Measurements from ENCODE around the gene CST11. TPM values are rescaled to one million over a fixed set of nuclear protein-coding genes. Genes with fewer than 3 reads are reported as not detected.
A peak's percentile ranks its signal among the peaks of the same experiment; 100 is the strongest.

The CST11 gene
- total and polyA plus RNA-seq, 4 donors = not detected

DNA sequence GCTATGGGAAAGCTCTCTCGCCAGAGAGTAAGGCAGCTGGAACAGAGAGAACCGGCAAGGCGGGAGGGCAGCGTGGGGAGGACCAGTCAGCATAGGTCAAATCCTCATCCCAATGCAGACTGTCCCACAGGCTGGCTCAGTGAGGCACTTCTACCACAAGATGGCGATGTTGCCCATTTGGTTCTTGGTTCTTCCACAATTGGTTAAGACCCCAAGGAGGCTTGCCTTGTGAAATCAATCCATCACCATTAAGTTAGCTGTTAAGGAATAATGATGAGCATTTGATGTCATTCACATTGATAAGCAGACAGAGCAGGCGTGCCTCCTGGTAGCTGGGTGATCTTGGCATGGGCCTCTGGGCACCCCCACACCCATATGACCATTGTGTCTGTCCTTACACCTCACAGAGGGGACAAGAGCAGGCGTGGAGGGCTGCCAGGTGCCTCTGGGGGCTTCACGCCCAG lies 10.8 kb downstream of the CST11 start:
- Histone ChIP-seq H3K4me1 (ENCODE audit: control insufficient read depth in 4 of 4, insufficient read depth in 4 of 4, low read length in 3 of 4) (peaks cover 0 to under 1% (median under 1%) of the 10 kb centered on the region in 4 donors), H3K27me3 (ENCODE audit: control insufficient read depth in 4 of 4, insufficient read depth in 4 of 4, low read length in 3 of 4) (no peaks in the 10 kb centered on the region), H3K27ac (ENCODE audit: low read depth in 1 of 2, low read length in 2 of 2) (no peak overlapping the region), H3K4me3 (ENCODE audit: low read depth in 1 of 3, low read length in 3 of 3) (no peak overlapping the region), H3K9me3 (ENCODE audit: control insufficient read depth in 4 of 4, low read length in 3 of 4) (no peaks in the 10 kb centered on the region), H3K9ac (ENCODE audit: low read depth in 1 of 2, low read length in 2 of 2) (no peak overlapping the region), H3K36me3 (ENCODE audit: control insufficient read depth in 4 of 4, insufficient read depth in 3 of 4, low read depth in 1 of 4, low read length in 3 of 4) (no peaks in the 10 kb centered on the region)
- TF ChIP-seq, protein P1, sequence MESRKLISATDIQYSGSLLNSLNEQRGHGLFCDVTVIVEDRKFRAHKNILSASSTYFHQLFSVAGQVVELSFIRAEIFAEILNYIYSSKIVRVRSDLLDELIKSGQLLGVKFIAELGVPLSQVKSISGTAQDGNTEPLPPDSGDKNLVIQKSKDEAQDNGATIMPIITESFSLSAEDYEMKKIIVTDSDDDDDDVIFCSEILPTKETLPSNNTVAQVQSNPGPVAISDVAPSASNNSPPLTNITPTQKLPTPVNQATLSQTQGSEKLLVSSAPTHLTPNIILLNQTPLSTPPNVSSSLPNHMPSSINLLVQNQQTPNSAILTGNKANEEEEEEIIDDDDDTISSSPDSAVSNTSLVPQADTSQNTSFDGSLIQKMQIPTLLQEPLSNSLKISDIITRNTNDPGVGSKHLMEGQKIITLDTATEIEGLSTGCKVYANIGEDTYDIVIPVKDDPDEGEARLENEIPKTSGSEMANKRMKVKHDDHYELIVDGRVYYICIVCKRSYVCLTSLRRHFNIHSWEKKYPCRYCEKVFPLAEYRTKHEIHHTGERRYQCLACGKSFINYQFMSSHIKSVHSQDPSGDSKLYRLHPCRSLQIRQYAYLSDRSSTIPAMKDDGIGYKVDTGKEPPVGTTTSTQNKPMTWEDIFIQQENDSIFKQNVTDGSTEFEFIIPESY (IDR thresholded peaks at IDR 0.05) = no peak
- TF ChIP-seq, protein P2, sequence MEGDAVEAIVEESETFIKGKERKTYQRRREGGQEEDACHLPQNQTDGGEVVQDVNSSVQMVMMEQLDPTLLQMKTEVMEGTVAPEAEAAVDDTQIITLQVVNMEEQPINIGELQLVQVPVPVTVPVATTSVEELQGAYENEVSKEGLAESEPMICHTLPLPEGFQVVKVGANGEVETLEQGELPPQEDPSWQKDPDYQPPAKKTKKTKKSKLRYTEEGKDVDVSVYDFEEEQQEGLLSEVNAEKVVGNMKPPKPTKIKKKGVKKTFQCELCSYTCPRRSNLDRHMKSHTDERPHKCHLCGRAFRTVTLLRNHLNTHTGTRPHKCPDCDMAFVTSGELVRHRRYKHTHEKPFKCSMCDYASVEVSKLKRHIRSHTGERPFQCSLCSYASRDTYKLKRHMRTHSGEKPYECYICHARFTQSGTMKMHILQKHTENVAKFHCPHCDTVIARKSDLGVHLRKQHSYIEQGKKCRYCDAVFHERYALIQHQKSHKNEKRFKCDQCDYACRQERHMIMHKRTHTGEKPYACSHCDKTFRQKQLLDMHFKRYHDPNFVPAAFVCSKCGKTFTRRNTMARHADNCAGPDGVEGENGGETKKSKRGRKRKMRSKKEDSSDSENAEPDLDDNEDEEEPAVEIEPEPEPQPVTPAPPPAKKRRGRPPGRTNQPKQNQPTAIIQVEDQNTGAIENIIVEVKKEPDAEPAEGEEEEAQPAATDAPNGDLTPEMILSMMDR (IDR thresholded peaks at IDR 0.05; ENCODE audit: low read depth, low read length, missing input control) = peak; percentile 87
- TF ChIP-seq RAD21 (IDR thresholded peaks at IDR 0.05) = peak; percentile 77 to 84
- WGBS = 15% methylated on average over 8 of the region's 8 CpGs
- peak; percentile 60 for DNase-seq (ENCODE audit: low spot score)

DNA sequence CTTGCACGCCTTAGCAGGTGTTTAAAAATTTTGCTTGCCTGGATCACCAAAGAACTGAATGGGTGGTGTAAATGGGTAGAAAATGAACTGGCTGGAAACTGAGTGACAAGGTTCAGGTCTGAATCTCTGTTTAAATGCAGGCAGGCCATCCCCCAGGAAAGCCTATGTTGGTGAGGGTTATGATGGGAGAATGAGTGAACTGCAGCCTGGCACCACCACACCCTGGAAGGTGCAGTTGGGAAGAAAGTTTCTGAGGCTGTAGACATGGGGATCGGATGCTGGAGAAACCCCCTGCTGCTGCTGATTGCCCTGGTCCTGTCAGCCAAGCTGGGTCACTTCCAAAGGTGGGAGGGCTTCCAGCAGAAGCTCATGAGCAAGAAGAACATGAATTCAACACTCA lies 12.7 kb downstream of the CST11 start:
- H3K27ac ChIP-seq (ENCODE audit: low read depth in 1 of 2, low read length in 2 of 2) = no peak overlapping the region
- WGBS = 91% methylated on average over 2 of the region's 2 CpGs
- no peak for DNase-seq (ENCODE audit: low spot score)
- no peaks in the 10 kb centered on the region for H3K9me3 ChIP-seq (ENCODE audit: control insufficient read depth in 4 of 4, low read length in 3 of 4)
- TF ChIP-seq NR2F2 (IDR thresholded peaks at IDR 0.05) (no peak), TAF1 (conservative IDR thresholded peaks at IDR 0.05) (no peak), YY1 (IDR thresholded peaks at IDR 0.05) (no peak), SP1 (IDR thresholded peaks at IDR 0.05) (no peak)
- no peaks in the 10 kb centered on the region for H3K36me3 ChIP-seq (ENCODE audit: control insufficient read depth in 4 of 4, insufficient read depth in 3 of 4, low read depth in 1 of 4, low read length in 3 of 4)
- no peak overlapping the region for H3K9ac ChIP-seq (ENCODE audit: low read depth in 1 of 2, low read length in 2 of 2)
- H3K4me3 ChIP-seq (ENCODE audit: low read depth in 1 of 3, low read length in 3 of 3) = no peak overlapping the region
- H3K27me3 ChIP-seq (ENCODE audit: control insufficient read depth in 4 of 4, insufficient read depth in 4 of 4, low read length in 3 of 4) = no peaks in the 10 kb centered on the region
- peaks cover 3 to 16% (median 13%) of the 10 kb centered on the region in 4 donors for H3K4me1 ChIP-seq (ENCODE audit: control insufficient read depth in 4 of 4, insufficient read depth in 4 of 4, low read length in 3 of 4)

DNA sequence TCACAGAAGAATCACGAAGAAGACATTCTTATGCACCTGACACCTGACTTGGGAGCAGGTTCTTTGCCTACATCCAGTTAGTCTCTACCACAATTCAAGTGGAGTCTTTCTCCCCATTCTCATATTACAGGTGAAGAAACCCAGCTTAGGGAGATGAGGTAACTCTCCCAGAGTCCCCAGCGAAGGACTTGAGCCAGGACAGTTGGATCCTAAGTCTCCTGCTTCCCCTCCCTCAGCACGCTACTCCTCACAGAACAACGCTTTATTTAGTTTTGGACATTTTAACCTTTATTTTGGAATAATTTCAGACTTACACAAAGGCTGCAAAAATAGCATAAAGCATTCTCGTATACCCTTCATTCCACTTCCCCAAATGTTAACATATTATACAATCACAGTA lies 14.0 kb downstream of the CST11 start:
- Histone ChIP-seq H3K9me3 (ENCODE audit: control insufficient read depth in 4 of 4, low read length in 3 of 4) (no peaks in the 10 kb centered on the region), H3K36me3 (ENCODE audit: control insufficient read depth in 4 of 4, insufficient read depth in 3 of 4, low read depth in 1 of 4, low read length in 3 of 4) (no peaks in the 10 kb centered on the region), H3K27me3 (ENCODE audit: control insufficient read depth in 4 of 4, insufficient read depth in 4 of 4, low read length in 3 of 4) (no peaks in the 10 kb centered on the region), H3K9ac (ENCODE audit: low read depth in 1 of 2, low read length in 2 of 2) (no peak overlapping the region), H3K27ac (ENCODE audit: low read depth in 1 of 2, low read length in 2 of 2) (no peak overlapping the region), H3K4me3 (ENCODE audit: low read depth in 1 of 3, low read length in 3 of 3) (no peak overlapping the region), H3K4me1 (ENCODE audit: control insufficient read depth in 4 of 4, insufficient read depth in 4 of 4, low read length in 3 of 4) (peaks cover 3 to 16% (median 13%) of the 10 kb centered on the region in 4 donors)
- no peak for TF ChIP-seq FOXA1 (IDR thresholded peaks at IDR 0.05)
- TF ChIP-seq TAF1 (conservative IDR thresholded peaks at IDR 0.05) = no peak
- WGBS = 89% methylated on average over 5 of the region's 5 CpGs
- no peak for DNase-seq (ENCODE audit: low spot score)

DNA sequence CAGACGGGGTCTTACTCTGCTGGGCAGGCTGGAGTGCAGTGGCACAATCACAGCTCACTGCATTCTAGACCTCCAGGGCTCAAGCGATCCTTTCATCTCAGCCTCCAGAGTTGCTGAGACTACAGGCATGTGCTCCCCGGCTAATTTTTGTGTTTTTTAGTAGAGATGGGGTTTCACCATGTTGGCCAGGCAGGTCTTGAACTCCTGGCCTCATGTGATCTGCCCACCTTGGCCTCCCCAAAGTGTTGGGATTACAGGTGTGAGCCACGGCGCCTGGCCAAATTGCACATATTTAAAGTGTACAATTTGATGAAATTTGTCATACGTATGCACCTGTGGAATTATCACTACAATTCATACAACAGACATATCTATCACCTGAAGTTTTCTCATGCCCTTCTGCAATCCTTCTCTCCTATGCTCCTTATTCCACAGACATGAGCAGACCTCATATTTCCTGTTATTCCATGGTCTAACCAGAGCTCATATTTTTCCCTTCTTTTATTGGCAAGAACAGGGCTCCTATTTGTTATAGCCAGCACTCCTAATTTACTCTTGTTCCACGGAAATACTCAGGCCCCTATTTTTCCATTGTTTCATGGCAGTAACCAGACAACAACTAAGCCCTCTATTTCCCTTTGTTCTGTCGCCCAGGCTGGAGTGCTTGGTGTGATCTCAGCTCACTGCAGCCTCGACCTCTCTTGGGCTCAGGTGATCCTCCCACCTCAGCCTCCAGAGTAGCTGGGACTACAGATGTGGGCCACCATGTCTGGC lies 15.4 kb downstream of the CST11 start:
- Histone ChIP-seq H3K36me3 (ENCODE audit: control insufficient read depth in 4 of 4, insufficient read depth in 3 of 4, low read depth in 1 of 4, low read length in 3 of 4) (no peaks in the 10 kb centered on the region), H3K4me1 (ENCODE audit: control insufficient read depth in 4 of 4, insufficient read depth in 4 of 4, low read length in 3 of 4) (peaks cover 3 to 16% (median 13%) of the 10 kb centered on the region in 4 donors), H3K9me3 (ENCODE audit: control insufficient read depth in 4 of 4, low read length in 3 of 4) (no peaks in the 10 kb centered on the region), H3K27me3 (ENCODE audit: control insufficient read depth in 4 of 4, insufficient read depth in 4 of 4, low read length in 3 of 4) (no peaks in the 10 kb centered on the region), H3K4me3 (ENCODE audit: low read depth in 1 of 3, low read length in 3 of 3) (no peak overlapping the region), H3K27ac (ENCODE audit: low read depth in 1 of 2, low read length in 2 of 2) (no peak overlapping the region), H3K9ac (ENCODE audit: low read depth in 1 of 2, low read length in 2 of 2) (no peak overlapping the region)
- 93% methylated on average over 9 of the region's 9 CpGs for WGBS
- no peak for DNase-seq (ENCODE audit: low spot score)
- no peak for TF ChIP-seq HNF4A (conservative IDR thresholded peaks at IDR 0.05)
- no peak for TF ChIP-seq RAD21 (IDR thresholded peaks at IDR 0.05)
- no peak for TF ChIP-seq EGR1 (IDR thresholded peaks at IDR 0.05; ENCODE audit: low read depth in 2 of 2)
- TF ChIP-seq FOXA2 (IDR thresholded peaks at IDR 0.05) = no peak
- TF ChIP-seq, protein P2 (IDR thresholded peaks at IDR 0.05; ENCODE audit: low read depth, low read length, missing input control) = no peak
- no peak for TF ChIP-seq NR2F2 (IDR thresholded peaks at IDR 0.05)
- no peak for TF ChIP-seq JUND (IDR thresholded peaks at IDR 0.05)
- TF ChIP-seq TAF1 (conservative IDR thresholded peaks at IDR 0.05) = no peak
- TF ChIP-seq FOXA1 (IDR thresholded peaks at IDR 0.05) = no peak
